Thoracic aorta (tissue), 2 donors: Measurements from ENCODE around the gene EIF2AK3. TPM values are rescaled to one million over a fixed set of nuclear protein-coding genes. Genes with fewer than 3 reads are reported as not detected.

Source experiments
- ATAC-seq: fragments of 150-250 bp; one replicate; pipeline ENCODE4 v1.8.0; 2017; ENCODE audit warnings: low read depth; ENCODE audit not compliant: insufficient number of reproducible peaks, low FRiP score
- DNase-seq: peaks from one replicate; pipeline ENCODE4 v3.0.0-alpha.2; 2020; ENCODE audit warnings: low spot score
- H3K27ac ChIP-seq, 2 donors: fragments of 200-600 bp; sonication (generic); 1 replicate in 1 of 2; 2 replicates in 1 of 2; pipeline ENCODE4 v1.5.1; 2016; ENCODE audit warnings: mild to moderate bottlenecking in 2 of 2, moderate library complexity in 2 of 2
- H3K27me3 ChIP-seq: fragments of 200-600 bp; sonication (generic); replicated peaks from 2 replicates; pipeline ENCODE4 v1.6.0; 2016; ENCODE audit warnings: mild to moderate bottlenecking; ENCODE audit not compliant: insufficient read depth
- H3K36me3 ChIP-seq: fragments of 200-600 bp; sonication (generic); one replicate; pipeline ENCODE4 v1.5.1; 2016
- H3K4me1 ChIP-seq, 2 donors: fragments of 200-600 bp; sonication (generic); 1 replicate in 1 of 2; 2 replicates in 1 of 2; pipeline versions ENCODE4 v1.5.1 to v1.6.0; 2016; ENCODE audit warnings: low read depth in 2 of 2, mild to moderate bottlenecking in 1 of 2; ENCODE audit not compliant: control insufficient read depth in 1 of 2
- H3K4me3 ChIP-seq: fragments of 200-600 bp; sonication (generic); 2 replicates; pipeline ENCODE4 v1.5.1; 2016; ENCODE audit warnings: mild to moderate bottlenecking
- H3K9me3 ChIP-seq: fragments of 200-600 bp; sonication (generic); 2 replicates; pipeline ENCODE4 v1.5.1; 2016
- total RNA-seq, 2 donors: library from RNA; depleted of rRNA; stranded (reverse); fragments of >200 nt; gene quantifications; one replicate each; pipeline versions ENCODE4 v1.1.0 to v1.2.3, GENCODE V29; 2016
- TF ChIP-seq, protein P1 (sequence below): fragments of 200-600 bp; sonication (generic); IDR thresholded peaks from one replicate; pipeline ENCODE4 v1.5.1; 2019; ENCODE audit warnings: antibody characterized with exemption

Gene EIF2AK3
- total RNA-seq, 2 donors from 2014 or later = 23.8 to 33.6 TPM

- ATAC-seq (no peak), DNase-seq (no peak)
- Histone ChIP-seq H3K27me3 (no peaks in the 10 kb centered on the region), H3K4me1 (no peaks in the 10 kb centered on the region), H3K27ac (no peak overlapping the region), H3K36me3 (no peaks in the 10 kb centered on the region), H3K9me3 (no peaks in the 10 kb centered on the region), H3K4me3 (no peak overlapping the region)
- TF ChIP-seq, protein P1, sequence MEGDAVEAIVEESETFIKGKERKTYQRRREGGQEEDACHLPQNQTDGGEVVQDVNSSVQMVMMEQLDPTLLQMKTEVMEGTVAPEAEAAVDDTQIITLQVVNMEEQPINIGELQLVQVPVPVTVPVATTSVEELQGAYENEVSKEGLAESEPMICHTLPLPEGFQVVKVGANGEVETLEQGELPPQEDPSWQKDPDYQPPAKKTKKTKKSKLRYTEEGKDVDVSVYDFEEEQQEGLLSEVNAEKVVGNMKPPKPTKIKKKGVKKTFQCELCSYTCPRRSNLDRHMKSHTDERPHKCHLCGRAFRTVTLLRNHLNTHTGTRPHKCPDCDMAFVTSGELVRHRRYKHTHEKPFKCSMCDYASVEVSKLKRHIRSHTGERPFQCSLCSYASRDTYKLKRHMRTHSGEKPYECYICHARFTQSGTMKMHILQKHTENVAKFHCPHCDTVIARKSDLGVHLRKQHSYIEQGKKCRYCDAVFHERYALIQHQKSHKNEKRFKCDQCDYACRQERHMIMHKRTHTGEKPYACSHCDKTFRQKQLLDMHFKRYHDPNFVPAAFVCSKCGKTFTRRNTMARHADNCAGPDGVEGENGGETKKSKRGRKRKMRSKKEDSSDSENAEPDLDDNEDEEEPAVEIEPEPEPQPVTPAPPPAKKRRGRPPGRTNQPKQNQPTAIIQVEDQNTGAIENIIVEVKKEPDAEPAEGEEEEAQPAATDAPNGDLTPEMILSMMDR = no peak
Measured at GRCh38 chr2:88540346-88540745, 86.9 kb downstream of the EIF2AK3 start.

DNA sequence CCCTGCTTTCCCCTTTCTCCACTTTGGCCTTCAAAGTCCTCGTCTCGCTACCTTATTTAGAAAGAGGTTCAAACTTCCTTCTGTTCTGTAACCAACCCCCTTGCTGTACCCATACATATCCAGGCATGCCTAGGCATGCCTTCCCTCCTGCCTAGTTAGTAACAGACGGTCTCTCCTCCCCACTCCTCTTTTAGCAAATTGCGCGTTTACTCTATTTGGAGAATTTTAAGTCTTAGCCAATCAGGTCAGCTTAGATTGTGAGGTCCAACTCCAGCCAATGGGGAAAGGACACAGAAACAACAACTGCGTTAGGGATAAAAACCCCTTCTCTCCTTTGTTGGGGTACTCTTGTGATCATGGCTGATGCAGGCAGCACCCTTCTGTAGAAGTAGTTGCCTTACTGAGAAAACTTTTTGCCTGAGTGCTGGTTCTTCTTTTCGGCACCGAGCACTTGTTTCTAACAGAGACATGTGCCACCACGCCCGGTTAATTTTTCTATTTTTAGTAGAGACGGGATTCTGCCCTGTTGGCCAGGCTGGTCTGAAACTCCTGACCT, 88.8 kb downstream of the EIF2AK3 start:
- no peaks in the 10 kb centered on the region for H3K4me1 ChIP-seq
- TF ChIP-seq, protein P1 = no peak
- DNase-seq (no peak), ATAC-seq (no peak)
- H3K27me3 ChIP-seq = no peaks in the 10 kb centered on the region
- no peaks in the 10 kb centered on the region for H3K36me3 ChIP-seq
- no peaks in the 10 kb centered on the region for H3K9me3 ChIP-seq
- no peak overlapping the region for H3K27ac ChIP-seq
- no peak overlapping the region for H3K4me3 ChIP-seq

DNA sequence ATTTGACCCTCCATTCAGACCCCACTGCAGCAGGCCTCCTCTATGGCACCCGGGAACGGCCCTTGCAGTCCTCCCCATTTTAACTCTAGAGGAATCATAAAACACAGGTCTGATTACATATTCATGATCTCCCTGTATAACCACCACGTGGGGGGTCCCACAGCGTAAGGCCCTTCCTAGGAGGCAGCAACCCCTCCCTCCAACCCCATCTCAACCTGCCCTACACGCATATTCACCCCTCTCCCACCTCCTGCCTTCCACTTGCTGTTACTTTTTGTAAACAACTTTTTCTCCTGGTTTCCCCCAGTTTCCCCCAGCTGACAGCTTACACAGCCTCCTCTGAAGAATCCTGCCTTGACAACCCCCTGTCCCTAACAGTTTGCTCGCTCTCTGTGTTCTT, 89.6 kb downstream of the EIF2AK3 start:
- Histone ChIP-seq H3K27ac (no peak overlapping the region), H3K4me3 (no peak overlapping the region), H3K4me1 (no peaks in the 10 kb centered on the region), H3K9me3 (no peaks in the 10 kb centered on the region), H3K36me3 (no peaks in the 10 kb centered on the region), H3K27me3 (no peaks in the 10 kb centered on the region)
- ATAC-seq = no peak
- TF ChIP-seq, protein P1 = no peak
- no peak for DNase-seq

- Histone ChIP-seq H3K27me3 (no peaks in the 10 kb centered on the region), H3K4me1 (no peaks in the 10 kb centered on the region), H3K36me3 (no peaks in the 10 kb centered on the region), H3K9me3 (no peaks in the 10 kb centered on the region), H3K4me3 (no peak overlapping the region), H3K27ac (no peak overlapping the region)
- TF ChIP-seq, protein P1 = no peak
- DNase-seq (no peak), ATAC-seq (no peak)
Measured at GRCh38 chr2:88530081-88530480, 97.2 kb downstream of the EIF2AK3 start.

DNA sequence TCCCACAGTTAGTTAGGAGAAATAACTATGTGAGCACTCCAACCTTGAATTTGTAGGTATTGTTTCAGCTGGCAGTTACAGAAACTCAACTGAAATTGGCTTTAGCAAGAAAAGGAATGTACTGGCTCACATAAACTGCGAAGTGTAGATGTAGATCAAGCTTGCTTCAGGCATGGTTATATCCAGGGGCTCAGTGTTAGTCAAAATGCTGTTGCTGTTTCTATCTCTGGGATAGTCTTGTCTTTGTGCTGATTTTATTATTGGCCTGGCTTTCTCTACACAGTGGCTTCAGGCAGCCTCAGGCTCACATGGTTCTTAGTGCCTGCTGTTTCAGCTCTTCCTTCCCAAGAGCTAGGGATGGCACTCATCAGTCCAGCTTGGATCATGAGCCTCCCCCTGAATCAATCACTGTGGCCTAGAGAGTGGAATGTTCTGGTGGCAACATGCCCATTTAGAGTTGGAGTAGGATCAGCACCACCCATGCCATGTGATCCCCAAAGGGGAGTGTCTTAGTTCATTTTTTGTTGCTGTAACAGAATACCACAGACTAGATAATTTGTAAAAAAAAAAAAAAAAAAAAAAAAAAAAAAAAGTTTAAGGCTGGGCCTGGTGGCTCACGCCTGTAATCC, 105.7 kb downstream of the EIF2AK3 start:
- DNase-seq (no peak), ATAC-seq (no peak)
- Histone ChIP-seq H3K36me3 (no peaks in the 10 kb centered on the region), H3K4me1 (no peaks in the 10 kb centered on the region), H3K27me3 (no peaks in the 10 kb centered on the region), H3K4me3 (no peak overlapping the region), H3K9me3 (no peaks in the 10 kb centered on the region), H3K27ac (no peak overlapping the region)
- TF ChIP-seq, protein P1 = no peak
